RKO (cell line): ENCODE measurements around the gene CFAP20DC.
"Not testable (repeated sequence)": the region's sequence is repeated elsewhere in the genome, so short reads cannot be mapped to it uniquely, and the experiment has no call there.

Source experiments
- DNase-seq: peaks from one replicate; pipeline ENCODE4 v3.0.0-alpha.2; 2016; ENCODE audit warnings: low spot score

Gene CFAP20DC

GRCh38 chr3:59023612-59024011 lies 26.2 kb downstream of the CFAP20DC start:
- no peak for DNase-seq

- no peak for DNase-seq
These were observed 32.2 kb downstream of the CFAP20DC start for GRCh38 chr3:59017617-59017984.

- DNase-seq: no peak
These were observed 32.8 kb downstream of the CFAP20DC start for GRCh38 chr3:59016930-59017616.

- DNase-seq: no peak
These were observed 36.2 kb downstream of the CFAP20DC start for GRCh38 chr3:59013611-59014010.

- DNase-seq: no peak
These were observed 42.9 kb downstream of the CFAP20DC start for GRCh38 chr3:59006634-59007517.

- DNase-seq: no peak
These were observed 48.1 kb downstream of the CFAP20DC start for GRCh38 chr3:59001675-59002074.

GRCh38 chr3:58999774-59000160 lies 50.1 kb downstream of the CFAP20DC start:
- DNase-seq: no peak

GRCh38 chr3:58999134-58999773 lies 50.6 kb downstream of the CFAP20DC start:
- DNase-seq: no peak

GRCh38 chr3:58998476-58999117 lies 51.2 kb downstream of the CFAP20DC start:
- DNase-seq: peak; percentile 96

GRCh38 chr3:58996730-58997129 lies 53.1 kb downstream of the CFAP20DC start:
- DNase-seq: no peak

GRCh38 chr3:58994746-58995330 lies 55.0 kb downstream of the CFAP20DC start:
- peak; percentile 76 for DNase-seq

- DNase-seq: no peak
These were observed 56.3 kb downstream of the CFAP20DC start for GRCh38 chr3:58993547-58993946.

- no peak for DNase-seq
These were observed 58.2 kb downstream of the CFAP20DC start for GRCh38 chr3:58991623-58992022.

GRCh38 chr3:58991026-58991425 lies 58.8 kb downstream of the CFAP20DC start:
- no peak for DNase-seq

- no peak for DNase-seq
These were observed 59.9 kb downstream of the CFAP20DC start for GRCh38 chr3:58989955-58990354.

- peak; percentile 57 for DNase-seq
These were observed 60.7 kb downstream of the CFAP20DC start for GRCh38 chr3:58989163-58989562.

- DNase-seq: no peak
These were observed 61.8 kb downstream of the CFAP20DC start for GRCh38 chr3:58988041-58988440.

GRCh38 chr3:58986654-58987053 lies 63.2 kb downstream of the CFAP20DC start:
- DNase-seq: no peak

- DNase-seq: no peak
These were observed 70.0 kb downstream of the CFAP20DC start for GRCh38 chr3:58979840-58980239.

GRCh38 chr3:58973796-58974195 lies 76.0 kb downstream of the CFAP20DC start:
- DNase-seq: no peak

GRCh38 chr3:58967866-58968265 lies 82.0 kb downstream of the CFAP20DC start:
- DNase-seq: not testable (repeated sequence)

GRCh38 chr3:58965865-58966264 lies 84.0 kb downstream of the CFAP20DC start:
- no peak for DNase-seq
